ENCODE measurements around the gene RHOF.
A peak's percentile ranks its signal among the peaks of the same experiment; 100 is the strongest.

The RHOF gene

GRCh38 chr12:121800694-121801594 lies 7.5 kb upstream of the RHOF start:
- DNase-seq (ENCODE audit: insufficient read length, low spot score) (no peak), FAIRE-seq (peak; percentile 82)
- TF ChIP-seq TAF1 (IDR thresholded peaks at IDR 0.05; ENCODE audit: low read depth, low read length) (peak; percentile 47), PAX5 (IDR thresholded peaks at IDR 0.05; ENCODE audit: insufficient read depth, low read length, severe bottlenecking) (no peak), POLR2A (IDR thresholded peaks at IDR 0.05; ENCODE audit: low read depth, low read length) (peak; percentile 87), SPI1 (IDR thresholded peaks at IDR 0.05; ENCODE audit: low read depth, low read length) (no peak), POLR2AphosphoS5 (IDR thresholded peaks at IDR 0.05; ENCODE audit: low read depth, low read length) (peak; percentile 77), POU2F2 (IDR thresholded peaks at IDR 0.05; ENCODE audit: low read depth, low read length) (no peak)

DNA sequence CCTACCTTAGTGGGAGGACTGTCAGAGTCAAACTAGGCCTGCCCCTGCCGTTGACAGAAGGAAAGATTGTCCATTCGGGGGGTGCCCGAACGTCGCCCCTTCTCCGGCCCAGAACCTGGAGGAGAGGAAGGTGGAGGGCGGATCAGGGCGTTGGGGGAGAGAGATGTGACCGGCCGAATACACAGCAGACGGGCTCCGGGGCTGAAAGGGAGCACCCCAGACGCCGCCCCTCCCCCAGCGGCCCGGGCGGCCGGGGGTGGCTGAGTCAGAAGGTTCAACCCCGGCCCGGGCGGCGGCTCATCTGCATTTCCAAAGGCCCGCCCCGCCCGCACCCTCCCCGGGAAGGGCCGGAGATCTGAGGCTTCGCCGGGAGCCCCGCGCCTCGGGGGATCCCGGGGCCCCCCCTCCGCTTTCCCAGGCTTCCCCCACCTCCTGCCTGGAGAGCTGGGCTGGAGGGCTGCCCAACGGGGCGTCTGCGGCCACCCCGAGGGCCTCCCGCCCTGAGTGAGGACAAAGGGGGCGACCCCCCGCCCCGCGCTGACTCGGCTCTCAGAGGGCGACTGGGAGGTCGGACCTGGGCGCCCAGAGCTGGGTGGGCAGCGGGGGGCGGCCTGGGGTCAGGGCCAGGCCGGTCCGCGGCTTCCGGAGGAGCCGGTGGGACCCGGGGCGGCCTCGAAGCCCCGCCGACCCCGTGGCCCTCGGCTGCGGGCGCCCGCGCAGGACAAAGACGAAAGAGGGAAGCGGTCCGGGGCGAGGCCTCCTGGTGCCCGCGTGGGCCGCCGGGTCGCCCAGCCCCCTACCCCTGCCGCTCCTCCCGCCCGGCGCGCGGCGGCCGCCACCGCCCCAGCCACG lies 6.6 kb upstream of the RHOF start:
- DNase-seq (ENCODE audit: insufficient read length, low spot score) (peak; percentile 79), FAIRE-seq (peak; percentile 76)
- peak; percentile 51; the same call in 1 of the 2 replicates for TF ChIP-seq POLR2A (IDR thresholded peaks at IDR 0.05; ENCODE audit: low read depth, low read length)
- TF ChIP-seq SPI1 (IDR thresholded peaks at IDR 0.05; ENCODE audit: low read depth, low read length) = peak; percentile 31; the same call in 1 of the 2 replicates
- no peak for TF ChIP-seq TAF1 (IDR thresholded peaks at IDR 0.05; ENCODE audit: low read depth, low read length)
- no peak for TF ChIP-seq PAX5 (IDR thresholded peaks at IDR 0.05; ENCODE audit: insufficient read depth, low read length, severe bottlenecking)
- peak; percentile 68 for TF ChIP-seq POU2F2 (IDR thresholded peaks at IDR 0.05; ENCODE audit: low read depth, low read length)
- TF ChIP-seq POLR2AphosphoS5 (IDR thresholded peaks at IDR 0.05; ENCODE audit: low read depth, low read length) = 0 out of 2 replicates have a peak, but pooled peaks have one; percentile 28

GRCh38 chr12:121799156-121799841 lies 5.8 kb upstream of the RHOF start:
- DNase-seq (ENCODE audit: insufficient read length, low spot score) (no peak), FAIRE-seq (no peak)
- no peak for TF ChIP-seq POLR2A (IDR thresholded peaks at IDR 0.05; ENCODE audit: low read depth, low read length)

GRCh38 chr12:121798787-121799155 lies 5.3 kb upstream of the RHOF start:
- FAIRE-seq = no peak
- TF ChIP-seq POLR2A (IDR thresholded peaks at IDR 0.05; ENCODE audit: low read depth, low read length) (no peak), SPI1 (IDR thresholded peaks at IDR 0.05; ENCODE audit: low read depth, low read length) (no peak), POLR2AphosphoS5 (IDR thresholded peaks at IDR 0.05; ENCODE audit: low read depth, low read length) (no peak)
- no peak for DNase-seq (ENCODE audit: insufficient read length, low spot score)

DNA sequence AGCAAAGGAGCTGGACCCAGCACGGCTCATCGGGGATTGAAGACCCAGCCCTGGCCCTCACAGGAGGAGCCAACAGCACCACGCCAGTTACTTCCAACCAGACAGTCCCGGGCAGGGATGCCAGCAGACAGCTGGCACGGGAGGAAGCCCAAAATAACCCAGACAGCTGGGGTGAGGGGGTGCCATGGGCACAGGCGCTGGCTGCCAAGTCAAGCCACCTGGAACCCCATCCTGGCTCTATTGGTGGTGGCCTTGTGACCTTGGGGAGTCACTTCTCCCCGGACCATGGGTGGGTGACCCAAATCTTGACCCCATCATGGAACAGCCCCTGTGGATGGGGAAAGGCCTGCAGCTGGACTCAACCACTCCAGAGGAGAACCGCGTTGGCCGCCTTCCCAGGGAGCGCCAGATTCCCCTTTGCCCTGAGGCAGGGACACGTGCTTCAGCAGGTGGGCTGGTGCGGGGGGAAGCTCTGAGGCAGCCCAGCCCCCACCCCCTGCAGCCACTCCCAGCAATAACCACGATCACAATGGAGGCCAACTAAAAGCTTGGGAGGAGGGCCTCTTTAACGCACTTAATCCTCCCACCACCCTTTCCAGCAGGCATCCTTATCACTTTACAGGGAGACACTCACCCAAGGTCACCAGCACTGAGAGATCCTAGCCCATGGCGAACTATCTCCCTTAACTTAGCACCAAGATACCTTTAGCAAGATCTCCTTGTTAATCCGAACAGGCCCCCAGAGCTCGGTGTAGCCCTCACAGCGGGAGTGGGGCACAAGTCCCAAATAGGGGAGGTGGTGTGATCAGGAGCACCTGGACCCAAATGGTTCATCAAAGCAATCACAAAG lies 4.7 kb upstream of the RHOF start:
- TF ChIP-seq POLR2AphosphoS5 (IDR thresholded peaks at IDR 0.05; ENCODE audit: low read depth, low read length) (no peak), POU2F2 (IDR thresholded peaks at IDR 0.05; ENCODE audit: low read depth, low read length) (no peak), TAF1 (IDR thresholded peaks at IDR 0.05; ENCODE audit: low read depth, low read length) (no peak), POLR2A (IDR thresholded peaks at IDR 0.05; ENCODE audit: low read depth, low read length) (no peak; the same call in 1 of the 2 replicates), SPI1 (IDR thresholded peaks at IDR 0.05; ENCODE audit: low read depth, low read length) (no peak), PAX5 (IDR thresholded peaks at IDR 0.05; ENCODE audit: insufficient read depth, low read length, severe bottlenecking) (no peak)
- FAIRE-seq = no peak
- DNase-seq (ENCODE audit: insufficient read length, low spot score) = no peak

DNA sequence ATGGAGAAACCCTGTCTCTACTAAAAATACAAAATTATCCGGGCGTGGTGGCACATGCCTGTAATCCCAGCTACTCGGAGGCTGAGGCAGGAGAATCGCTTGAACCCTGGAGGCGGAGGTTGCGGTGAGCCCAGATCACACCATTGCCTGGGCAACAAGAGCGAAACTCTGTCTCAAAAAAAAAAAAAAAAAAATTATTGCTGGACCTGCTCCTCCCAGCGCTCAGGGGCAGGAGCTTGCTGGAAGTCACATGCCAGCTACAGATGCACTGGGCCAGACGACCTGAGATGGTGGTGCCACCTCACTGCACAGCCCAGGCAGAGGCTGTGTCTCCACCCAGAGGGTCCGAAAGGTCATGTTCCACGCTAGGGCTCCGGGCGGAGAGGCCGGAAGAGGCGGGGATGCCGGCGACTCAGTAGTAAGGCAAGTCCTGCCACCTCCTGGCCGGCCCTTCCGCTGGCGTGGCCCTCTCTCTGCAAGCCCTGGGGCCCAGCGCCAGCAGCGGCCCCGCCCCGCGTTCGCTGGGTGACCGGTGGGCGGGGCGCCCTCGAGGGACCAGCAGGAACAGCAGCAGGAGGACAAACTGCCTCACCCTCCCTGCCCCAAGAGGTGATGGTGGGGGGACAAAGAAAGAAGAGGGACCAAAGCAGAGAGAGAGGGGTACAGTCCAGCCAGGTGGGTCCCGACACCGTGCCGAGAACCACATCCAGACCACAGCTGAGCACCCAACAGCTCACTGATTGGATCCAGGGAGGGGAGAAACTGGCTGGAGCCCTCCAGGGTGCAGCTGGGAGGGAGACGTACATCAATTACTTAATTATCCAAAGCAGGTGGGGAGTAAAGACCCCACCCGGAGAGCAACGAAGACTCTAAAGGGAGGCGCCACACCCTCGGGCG lies 3.6 kb upstream of the RHOF start:
- no peak for TF ChIP-seq POLR2AphosphoS5 (IDR thresholded peaks at IDR 0.05; ENCODE audit: low read depth, low read length)
- TF ChIP-seq TAF1 (IDR thresholded peaks at IDR 0.05; ENCODE audit: low read depth, low read length) = no peak
- TF ChIP-seq PAX5 (IDR thresholded peaks at IDR 0.05; ENCODE audit: insufficient read depth, low read length, severe bottlenecking) = no peak
- no peak for TF ChIP-seq POU2F2 (IDR thresholded peaks at IDR 0.05; ENCODE audit: low read depth, low read length)
- no peak; the same call in 1 of the 2 replicates for TF ChIP-seq POLR2A (IDR thresholded peaks at IDR 0.05; ENCODE audit: low read depth, low read length)
- no peak for TF ChIP-seq SPI1 (IDR thresholded peaks at IDR 0.05; ENCODE audit: low read depth, low read length)
- no peak for DNase-seq (ENCODE audit: insufficient read length, low spot score)
- no peak for FAIRE-seq

GRCh38 chr12:121795034-121795968 lies 1.8 kb upstream of the RHOF start:
- FAIRE-seq (peak; percentile 83), DNase-seq (ENCODE audit: insufficient read length, low spot score) (no peak)
- TF ChIP-seq SPI1 (IDR thresholded peaks at IDR 0.05; ENCODE audit: low read depth, low read length) (no peak), POLR2AphosphoS5 (IDR thresholded peaks at IDR 0.05; ENCODE audit: low read depth, low read length) (peak; percentile 42), POLR2A (IDR thresholded peaks at IDR 0.05; ENCODE audit: low read depth, low read length) (0 out of 2 replicates have a peak, but pooled peaks have one; percentile 9)
